Natural killer cell (primary cell): ENCODE measurements around the gene AHRR. TPM values are rescaled to one million over a fixed set of nuclear protein-coding genes. Genes with fewer than 3 reads are reported as not detected.

ENCODE experiments used
- ATAC-seq, 3 donors: fragments of 150-1000 bp in 2 of 3; fragments of 200-7000 bp in 1 of 3; cut with Tn5 transposase; 1 replicate in 1 of 3; 2 replicates in 2 of 3; pipeline ENCODE4 v1.10.0; 2021; ENCODE audit warnings: mild to moderate bottlenecking in 2 of 3, moderate library complexity in 2 of 3
- DNase-seq, 2 donors: peaks; one replicate each; pipeline versions ENCODE4 v3.0.0 to v3.0.0-alpha.2; 2013 to 2021; ENCODE audit warnings: mixed read lengths in 1 of 2
- H3K27ac ChIP-seq: one replicate; pipeline ENCODE4 v1.5.1; 2013; ENCODE audit warnings: mild to moderate bottlenecking, low read length
- H3K27me3 ChIP-seq: one replicate; pipeline ENCODE4 v1.6.1; 2013; ENCODE audit warnings: low read length; ENCODE audit not compliant: control insufficient read depth, insufficient read depth
- H3K36me3 ChIP-seq: one replicate; pipeline ENCODE4 v1.6.1; 2013; ENCODE audit warnings: low read length; ENCODE audit not compliant: control insufficient read depth, insufficient read depth
- H3K4me1 ChIP-seq: one replicate; pipeline ENCODE4 v1.6.1; 2013; ENCODE audit warnings: low read length; ENCODE audit not compliant: control insufficient read depth, insufficient read depth
- H3K4me3 ChIP-seq: one replicate; pipeline ENCODE4 v1.5.1; 2013; ENCODE audit warnings: low read length
- H3K9me3 ChIP-seq: one replicate; pipeline ENCODE4 v1.6.1; 2013; ENCODE audit warnings: low read length; ENCODE audit not compliant: control insufficient read depth, insufficient read depth
- H3K27ac Mint-ChIP-seq, 2 donors: one replicate each; pipeline ENCODE4 v1.8.0; 2022; ENCODE audit warnings: mild to moderate bottlenecking in 2 of 2, mixed read lengths in 2 of 2, moderate library complexity in 1 of 2
- H3K27me3 Mint-ChIP-seq, 2 donors: one replicate each; pipeline ENCODE4 v1.8.0; 2022; ENCODE audit warnings: low read depth in 2 of 2, mixed read lengths in 2 of 2
- H3K36me3 Mint-ChIP-seq: one replicate; pipeline ENCODE4 v1.8.0; 2022; ENCODE audit warnings: mixed read lengths
- H3K4me1 Mint-ChIP-seq, 2 donors: one replicate each; pipeline ENCODE4 v1.8.0; 2022; ENCODE audit warnings: mixed read lengths in 2 of 2
- H3K4me3 Mint-ChIP-seq: one replicate; pipeline ENCODE4 v1.8.0; 2022; ENCODE audit warnings: mild to moderate bottlenecking, moderate library complexity, mixed read lengths
- H3K9me3 Mint-ChIP-seq, 2 donors: one replicate each; pipeline ENCODE4 v1.8.0; 2022; ENCODE audit warnings: mixed read lengths in 2 of 2
- CTCF ChIP-seq: fragments of 200-600 bp; IDR thresholded peaks from one replicate; pipeline ENCODE4 v1.8.0; 2022; ENCODE audit warnings: antibody characterized with exemption
- WGBS: methylation state at CpG from one replicate; pipeline ENCODE4 v1.1.7; 2013; ENCODE audit warnings: missing lambda C conversion rate; ENCODE audit not compliant: insufficient coverage; 5-methylcytosine and 5-hydroxymethylcytosine counted together
- intact Hi-C: fragments of 100-400 bp; cut with micrococcal nuclease; formaldehyde crosslinking; loops from one replicate; pipeline ENCODE4 v1.14.2; 2022
- total RNA-seq, 4 donors: library from RNA; stranded (reverse); fragments of 120-200 nt in 1 of 4; gene quantifications; one replicate each; pipeline versions ENCODE4 v1.2.3 to v1.2.4, GENCODE V29; 2013 to 2022

Gene AHRR
- total RNA-seq, 3 donors from 2014 or later (not counting 1 experiment from before 2014, with no cell fraction given), result 0.88 to 1.4 (median 1.2) TPM

- Mint-ChIP-seq H3K9me3 (no peaks in the 10 kb centered on the region), H3K36me3 (no peaks in the 10 kb centered on the region), H3K4me1 (peaks cover 5% of the 10 kb centered on the region in 2 donors), H3K4me3 (no peak overlapping the region), H3K27me3 (peaks cover 16 to 29% of the 10 kb centered on the region in 2 donors), H3K27ac (no peak overlapping the region)
- WGBS, result 93% methylated on average over 35 of the region's 35 CpGs
- Histone ChIP-seq H3K4me3 (no peak overlapping the region), H3K4me1 (peaks cover 9% of the 10 kb centered on the region), H3K27me3 (no peaks in the 10 kb centered on the region), H3K9me3 (no peaks in the 10 kb centered on the region), H3K27ac (no peak overlapping the region), H3K36me3 (no peaks in the 10 kb centered on the region)
- no peak for TF ChIP-seq CTCF
- intact Hi-C loops, result no loop called here
- no peak for ATAC-seq
- DNase-seq, result no peak
Measured at GRCh38 chr5:398475-399295, 77.2 kb downstream of the AHRR start.

- no peak for TF ChIP-seq CTCF
- Mint-ChIP-seq H3K27me3 (peaks cover 21 to 36% of the 10 kb centered on the region in 2 donors), H3K4me1 (peaks cover 5% of the 10 kb centered on the region in 2 donors), H3K9me3 (no peaks in the 10 kb centered on the region), H3K27ac (no peak overlapping the region), H3K4me3 (no peak overlapping the region), H3K36me3 (no peaks in the 10 kb centered on the region)
- peak in 2 of 3 donors; percentile 40 to 44 for ATAC-seq
- Histone ChIP-seq H3K36me3 (no peaks in the 10 kb centered on the region), H3K27ac (no peak overlapping the region), H3K4me3 (no peak overlapping the region), H3K4me1 (peaks cover 9% of the 10 kb centered on the region), H3K9me3 (no peaks in the 10 kb centered on the region), H3K27me3 (no peaks in the 10 kb centered on the region)
- peak in 1 of 2 donors; percentile 52 for DNase-seq
- intact Hi-C loops, result no loop called here
- 43% methylated on average over 42 of the region's 45 CpGs for WGBS
Measured at GRCh38 chr5:399296-400281, 78.1 kb downstream of the AHRR start.

- no peaks in the 10 kb centered on the region for H3K36me3 Mint-ChIP-seq
- H3K27me3 ChIP-seq, result no peaks in the 10 kb centered on the region
- H3K9me3 ChIP-seq, result no peaks in the 10 kb centered on the region
- H3K27ac Mint-ChIP-seq, result no peak overlapping the region
- no peak for TF ChIP-seq CTCF
- DNase-seq (no peak), ATAC-seq (no peak)
- peaks cover 5% of the 10 kb centered on the region in 2 donors for H3K4me1 Mint-ChIP-seq
- H3K36me3 ChIP-seq, result no peaks in the 10 kb centered on the region
- peaks cover 21 to 39% of the 10 kb centered on the region in 2 donors for H3K27me3 Mint-ChIP-seq
- no peaks in the 10 kb centered on the region for H3K9me3 Mint-ChIP-seq
- intact Hi-C loops, result no loop called here
- H3K4me1 ChIP-seq, result peaks cover 9% of the 10 kb centered on the region
- 63% methylated on average over 26 of the region's 26 CpGs for WGBS
- H3K4me3 Mint-ChIP-seq, result no peak overlapping the region
- no peak overlapping the region for H3K4me3 ChIP-seq
- no peak overlapping the region for H3K27ac ChIP-seq
Measured at GRCh38 chr5:400282-401145, 79.0 kb downstream of the AHRR start.
